ENCODE data around the gene MSL1. TPM values are rescaled to one million over a fixed set of nuclear protein-coding genes. Genes with fewer than 3 reads are reported as not detected.
A peak's percentile ranks its signal among the peaks of the same experiment; 100 is the strongest.

Gene MSL1
- total and polyA plus RNA-seq, 9 of the 15 experiments (the other 6 are each of a cell fraction or from before 2014, with no cell fraction given), result 13.8 to 120 (median 61.9) TPM

DNA sequence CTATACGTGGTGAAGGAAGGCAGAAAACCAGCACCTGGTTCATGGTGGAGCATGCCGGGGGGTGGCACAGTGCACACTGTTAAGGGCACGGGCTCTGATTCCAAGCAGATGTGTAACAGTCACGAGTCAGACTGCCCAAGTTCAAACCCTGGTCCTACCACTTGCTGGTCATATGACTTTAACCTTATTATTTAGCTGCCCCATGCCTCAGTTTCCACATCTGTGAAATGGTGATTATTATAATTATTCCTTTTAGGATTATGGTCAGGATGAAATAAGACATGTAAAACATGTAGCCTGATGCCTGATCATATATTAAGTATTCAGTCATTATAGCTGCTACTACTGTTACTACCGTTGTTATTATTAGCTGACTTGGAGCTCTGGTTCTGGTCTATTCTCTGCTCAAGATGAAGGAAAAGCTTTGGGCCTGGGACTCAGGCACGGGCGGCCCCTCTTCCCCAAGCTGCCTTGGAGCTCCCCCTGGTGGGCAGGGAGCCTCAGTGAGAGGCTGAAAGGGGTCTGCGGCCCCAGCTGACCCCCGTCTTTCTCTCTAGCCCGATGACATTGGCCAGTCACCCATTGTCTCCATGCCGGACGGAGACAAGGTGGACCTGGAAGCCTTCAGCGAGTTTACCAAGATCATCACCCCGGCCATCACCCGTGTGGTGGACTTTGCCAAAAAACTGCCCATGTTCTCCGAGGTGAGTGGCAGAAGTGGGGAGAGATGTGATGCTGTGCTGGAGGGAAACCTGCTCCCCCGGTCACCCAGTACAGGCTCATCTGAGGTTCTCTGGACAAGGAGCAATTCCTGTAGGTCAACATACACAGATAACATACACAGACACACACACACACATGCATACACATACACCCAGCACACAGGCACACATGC lies 35.4 kb upstream of the MSL1 start (continued):
- TF ChIP-seq, protein P1, sequence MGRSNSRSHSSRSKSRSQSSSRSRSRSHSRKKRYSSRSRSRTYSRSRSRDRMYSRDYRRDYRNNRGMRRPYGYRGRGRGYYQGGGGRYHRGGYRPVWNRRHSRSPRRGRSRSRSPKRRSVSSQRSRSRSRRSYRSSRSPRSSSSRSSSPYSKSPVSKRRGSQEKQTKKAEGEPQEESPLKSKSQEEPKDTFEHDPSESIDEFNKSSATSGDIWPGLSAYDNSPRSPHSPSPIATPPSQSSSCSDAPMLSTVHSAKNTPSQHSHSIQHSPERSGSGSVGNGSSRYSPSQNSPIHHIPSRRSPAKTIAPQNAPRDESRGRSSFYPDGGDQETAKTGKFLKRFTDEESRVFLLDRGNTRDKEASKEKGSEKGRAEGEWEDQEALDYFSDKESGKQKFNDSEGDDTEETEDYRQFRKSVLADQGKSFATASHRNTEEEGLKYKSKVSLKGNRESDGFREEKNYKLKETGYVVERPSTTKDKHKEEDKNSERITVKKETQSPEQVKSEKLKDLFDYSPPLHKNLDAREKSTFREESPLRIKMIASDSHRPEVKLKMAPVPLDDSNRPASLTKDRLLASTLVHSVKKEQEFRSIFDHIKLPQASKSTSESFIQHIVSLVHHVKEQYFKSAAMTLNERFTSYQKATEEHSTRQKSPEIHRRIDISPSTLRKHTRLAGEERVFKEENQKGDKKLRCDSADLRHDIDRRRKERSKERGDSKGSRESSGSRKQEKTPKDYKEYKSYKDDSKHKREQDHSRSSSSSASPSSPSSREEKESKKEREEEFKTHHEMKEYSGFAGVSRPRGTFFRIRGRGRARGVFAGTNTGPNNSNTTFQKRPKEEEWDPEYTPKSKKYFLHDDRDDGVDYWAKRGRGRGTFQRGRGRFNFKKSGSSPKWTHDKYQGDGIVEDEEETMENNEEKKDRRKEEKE (IDR thresholded peaks at IDR 0.05; ENCODE audit: borderline replicate concordance in 1 of 2, control insufficient read depth in 1 of 2, low read depth in 2 of 2, low read length in 1 of 2), result no peak
- no peak for TF ChIP-seq PML (IDR thresholded peaks at IDR 0.05; ENCODE audit: low read length)
- no peak for TF ChIP-seq GTF2E2 (tag; IDR thresholded peaks at IDR 0.05)
- TF ChIP-seq REST (IDR thresholded peaks at IDR 0.05; ENCODE audit: borderline replicate concordance), result peak; percentile 84
- TF ChIP-seq REST (CRISPR knock-in tag; IDR thresholded peaks at IDR 0.05; ENCODE audit: low read depth), result no peak
- TF ChIP-seq, protein P2, sequence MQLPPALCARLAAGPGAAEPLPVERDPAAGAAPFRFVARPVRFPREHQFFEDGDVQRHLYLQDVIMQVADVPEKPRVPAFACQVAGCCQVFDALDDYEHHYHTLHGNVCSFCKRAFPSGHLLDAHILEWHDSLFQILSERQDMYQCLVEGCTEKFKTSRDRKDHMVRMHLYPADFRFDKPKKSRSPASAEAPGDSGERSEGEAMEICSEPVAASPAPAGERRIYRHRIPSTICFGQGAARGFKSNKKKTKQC (CRISPR knock-in tag; IDR thresholded peaks at IDR 0.05), result no peak
- no peak for TF ChIP-seq BCL6 (CRISPR knock-in tag; IDR thresholded peaks at IDR 0.05)
- TF ChIP-seq ZNF695 (CRISPR knock-in tag; IDR thresholded peaks at IDR 0.05), result no peak
- no peak for TF ChIP-seq GATA2 (CRISPR knock-in tag; IDR thresholded peaks at IDR 0.05)
- no peak for TF ChIP-seq THAP7 (CRISPR knock-in tag; IDR thresholded peaks at IDR 0.05)
- no peak for TF ChIP-seq ZNF740 (CRISPR knock-in tag; IDR thresholded peaks at IDR 0.05)
- TF ChIP-seq ZNF740 (tag; IDR thresholded peaks at IDR 0.05), result no peak
- TF ChIP-seq SRSF9 (IDR thresholded peaks at IDR 0.05; ENCODE audit: borderline replicate concordance, low read depth, low read length), result no peak
